DND-41 (cell line): ENCODE results near the gene BORCS5.

Source experiments
- EZH2 ChIP-seq: IDR thresholded peaks from 3 replicates; pipeline ENCODE4 v1.6.1; 2012; ENCODE audit warnings: borderline replicate concordance, low read depth, mild to moderate bottlenecking, moderate library complexity, low read length, inconsistent platforms; ENCODE audit not compliant: severe bottlenecking
- TF ChIP-seq, protein P1 (sequence below): IDR thresholded peaks from 2 replicates; pipeline ENCODE4 v1.5.1; 2012; ENCODE audit warnings: borderline replicate concordance, low read length, moderate library complexity, mild to moderate bottlenecking; ENCODE audit not compliant: poor library complexity, severe bottlenecking; ENCODE audit errors: extremely low read depth

DNA sequence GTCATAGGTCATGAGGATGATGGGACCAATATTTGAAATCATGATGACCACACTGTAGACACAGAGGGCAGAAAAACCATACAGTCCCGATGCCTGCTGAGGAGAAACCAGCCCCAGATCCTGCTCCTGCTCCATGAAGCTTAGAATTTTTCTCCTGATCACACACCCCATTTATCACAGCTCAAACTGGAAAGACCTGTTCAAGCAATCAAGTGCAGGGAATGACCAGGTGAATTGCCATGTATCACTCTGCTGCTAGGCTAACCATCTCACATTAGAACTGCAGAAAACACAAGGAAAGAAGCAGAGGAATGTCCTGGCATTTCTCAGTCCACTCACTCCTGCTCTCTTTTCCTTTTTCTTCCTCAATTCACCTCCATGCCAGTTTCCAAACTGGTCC is 25.0 kb upstream of the BORCS5 start:
- TF ChIP-seq, protein P1, sequence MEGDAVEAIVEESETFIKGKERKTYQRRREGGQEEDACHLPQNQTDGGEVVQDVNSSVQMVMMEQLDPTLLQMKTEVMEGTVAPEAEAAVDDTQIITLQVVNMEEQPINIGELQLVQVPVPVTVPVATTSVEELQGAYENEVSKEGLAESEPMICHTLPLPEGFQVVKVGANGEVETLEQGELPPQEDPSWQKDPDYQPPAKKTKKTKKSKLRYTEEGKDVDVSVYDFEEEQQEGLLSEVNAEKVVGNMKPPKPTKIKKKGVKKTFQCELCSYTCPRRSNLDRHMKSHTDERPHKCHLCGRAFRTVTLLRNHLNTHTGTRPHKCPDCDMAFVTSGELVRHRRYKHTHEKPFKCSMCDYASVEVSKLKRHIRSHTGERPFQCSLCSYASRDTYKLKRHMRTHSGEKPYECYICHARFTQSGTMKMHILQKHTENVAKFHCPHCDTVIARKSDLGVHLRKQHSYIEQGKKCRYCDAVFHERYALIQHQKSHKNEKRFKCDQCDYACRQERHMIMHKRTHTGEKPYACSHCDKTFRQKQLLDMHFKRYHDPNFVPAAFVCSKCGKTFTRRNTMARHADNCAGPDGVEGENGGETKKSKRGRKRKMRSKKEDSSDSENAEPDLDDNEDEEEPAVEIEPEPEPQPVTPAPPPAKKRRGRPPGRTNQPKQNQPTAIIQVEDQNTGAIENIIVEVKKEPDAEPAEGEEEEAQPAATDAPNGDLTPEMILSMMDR = no peak
- TF ChIP-seq EZH2 = no peak
